ENCODE data around the gene IFI27. TPM values are rescaled to one million over a fixed set of nuclear protein-coding genes. Genes with fewer than 3 reads are reported as not detected.

IFI27 gene
- total RNA-seq, 1 donor, result 80.7 TPM

- H2AFZ ChIP-seq (ENCODE audit: low read length), result no peak overlapping the region
Measured at GRCh38 chr14:94139006-94139405, 28.5 kb downstream of the IFI27 start.

DNA sequence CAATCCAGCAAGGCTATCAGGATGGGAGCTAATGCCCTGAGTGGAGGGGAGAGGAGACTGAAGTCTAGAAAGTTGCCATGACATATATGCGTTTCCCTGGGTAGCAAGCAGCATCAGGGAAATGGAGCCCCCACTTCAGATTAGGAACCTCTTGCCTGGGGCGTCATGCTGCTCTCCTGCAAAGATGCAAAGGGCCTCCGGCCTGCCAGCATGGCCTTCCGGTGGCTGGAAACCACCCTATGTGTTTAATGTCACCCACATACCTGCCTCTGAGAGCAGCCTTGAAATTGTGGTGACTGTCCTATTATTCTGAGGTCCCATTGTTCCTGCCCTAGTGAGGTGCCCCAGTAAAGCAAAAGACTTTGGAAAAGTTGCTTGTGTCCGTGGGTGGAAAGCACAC is 28.9 kb downstream of the IFI27 start:
- TF ChIP-seq, protein P1, sequence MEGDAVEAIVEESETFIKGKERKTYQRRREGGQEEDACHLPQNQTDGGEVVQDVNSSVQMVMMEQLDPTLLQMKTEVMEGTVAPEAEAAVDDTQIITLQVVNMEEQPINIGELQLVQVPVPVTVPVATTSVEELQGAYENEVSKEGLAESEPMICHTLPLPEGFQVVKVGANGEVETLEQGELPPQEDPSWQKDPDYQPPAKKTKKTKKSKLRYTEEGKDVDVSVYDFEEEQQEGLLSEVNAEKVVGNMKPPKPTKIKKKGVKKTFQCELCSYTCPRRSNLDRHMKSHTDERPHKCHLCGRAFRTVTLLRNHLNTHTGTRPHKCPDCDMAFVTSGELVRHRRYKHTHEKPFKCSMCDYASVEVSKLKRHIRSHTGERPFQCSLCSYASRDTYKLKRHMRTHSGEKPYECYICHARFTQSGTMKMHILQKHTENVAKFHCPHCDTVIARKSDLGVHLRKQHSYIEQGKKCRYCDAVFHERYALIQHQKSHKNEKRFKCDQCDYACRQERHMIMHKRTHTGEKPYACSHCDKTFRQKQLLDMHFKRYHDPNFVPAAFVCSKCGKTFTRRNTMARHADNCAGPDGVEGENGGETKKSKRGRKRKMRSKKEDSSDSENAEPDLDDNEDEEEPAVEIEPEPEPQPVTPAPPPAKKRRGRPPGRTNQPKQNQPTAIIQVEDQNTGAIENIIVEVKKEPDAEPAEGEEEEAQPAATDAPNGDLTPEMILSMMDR (IDR thresholded peaks at IDR 0.05; ENCODE audit: extremely low read depth, low read depth, low read length), result no peak
- Histone ChIP-seq H2AFZ (ENCODE audit: low read length) (no peak overlapping the region), H3K4me3 (ENCODE audit: insufficient read depth, low read length) (no peak overlapping the region), H3K27ac (ENCODE audit: low read depth, low read length) (no peak overlapping the region), H3K36me3 (ENCODE audit: insufficient read depth, low read length) (no peaks in the 10 kb centered on the region), H4K20me1 (ENCODE audit: insufficient read depth, low read length) (no peaks in the 10 kb centered on the region), H3K79me2 (ENCODE audit: insufficient read depth, low read length) (no peaks in the 10 kb centered on the region), H3K4me2 (ENCODE audit: insufficient read depth, low read length) (no peak overlapping the region), H3K4me1 (ENCODE audit: insufficient read depth, low read length) (peaks cover 2% of the 10 kb centered on the region), H3K9me3 (ENCODE audit: low read depth, low read length) (no peaks in the 10 kb centered on the region), H3K27me3 (ENCODE audit: insufficient read depth, low read length) (no peaks in the 10 kb centered on the region)
- no peak for DNase-seq (ENCODE audit: insufficient read length, low spot score, missing footprints)

More at GRCh38 chr14:94139006-94139405, 28.5 kb downstream of the IFI27 start:
- TF ChIP-seq, protein P1 (IDR thresholded peaks at IDR 0.05; ENCODE audit: extremely low read depth, low read depth, low read length), result no peak
- Histone ChIP-seq H3K79me2 (ENCODE audit: insufficient read depth, low read length) (no peaks in the 10 kb centered on the region), H3K9me3 (ENCODE audit: low read depth, low read length) (no peaks in the 10 kb centered on the region), H3K4me3 (ENCODE audit: insufficient read depth, low read length) (no peak overlapping the region), H3K36me3 (ENCODE audit: insufficient read depth, low read length) (no peaks in the 10 kb centered on the region), H3K27me3 (ENCODE audit: insufficient read depth, low read length) (peaks cover 3% of the 10 kb centered on the region), H3K27ac (ENCODE audit: low read depth, low read length) (no peak overlapping the region), H3K4me2 (ENCODE audit: insufficient read depth, low read length) (no peak overlapping the region), H3K4me1 (ENCODE audit: insufficient read depth, low read length) (peaks cover 2% of the 10 kb centered on the region), H4K20me1 (ENCODE audit: insufficient read depth, low read length) (no peaks in the 10 kb centered on the region)
- peak; percentile 50 for DNase-seq (ENCODE audit: insufficient read length, low spot score, missing footprints)

DNA sequence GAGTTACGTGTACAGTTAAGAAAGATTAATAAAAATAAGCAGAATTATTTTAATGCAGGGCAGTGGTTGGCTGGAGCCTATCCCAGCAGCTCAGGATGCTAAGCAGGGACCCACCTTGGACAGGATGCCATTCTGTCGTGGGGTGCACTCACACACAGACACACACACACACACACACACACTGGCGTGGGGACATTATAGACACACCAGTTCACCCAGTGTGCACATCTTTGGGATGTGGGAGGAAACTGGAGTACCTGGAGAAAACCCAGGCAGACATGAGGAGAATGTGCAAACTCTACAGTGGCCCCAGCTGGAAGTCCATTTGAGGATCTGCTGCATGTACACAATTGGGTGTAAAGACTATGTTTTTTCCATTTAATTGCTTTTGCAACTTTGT is 31.7 kb downstream of the IFI27 start:
- Histone ChIP-seq H3K9me3 (ENCODE audit: low read depth, low read length) (no peaks in the 10 kb centered on the region), H3K27me3 (ENCODE audit: insufficient read depth, low read length) (no peaks in the 10 kb centered on the region), H3K36me3 (ENCODE audit: insufficient read depth, low read length) (no peaks in the 10 kb centered on the region), H3K4me2 (ENCODE audit: insufficient read depth, low read length) (no peak overlapping the region), H3K27ac (ENCODE audit: low read depth, low read length) (no peak overlapping the region), H2AFZ (ENCODE audit: low read length) (no peak overlapping the region), H3K4me3 (ENCODE audit: insufficient read depth, low read length) (no peak overlapping the region), H3K4me1 (ENCODE audit: insufficient read depth, low read length) (no peaks in the 10 kb centered on the region), H3K79me2 (ENCODE audit: insufficient read depth, low read length) (no peaks in the 10 kb centered on the region), H4K20me1 (ENCODE audit: insufficient read depth, low read length) (no peaks in the 10 kb centered on the region)
- TF ChIP-seq, protein P1 (IDR thresholded peaks at IDR 0.05; ENCODE audit: extremely low read depth, low read depth, low read length), result no peak
- no peak for DNase-seq (ENCODE audit: insufficient read length, low spot score, missing footprints)

GRCh38 chr14:94142836-94143235 is 32.3 kb downstream of the IFI27 start:
- no peak overlapping the region for H3K4me2 ChIP-seq (ENCODE audit: insufficient read depth, low read length)
- no peaks in the 10 kb centered on the region for H3K36me3 ChIP-seq (ENCODE audit: insufficient read depth, low read length)
- DNase-seq (ENCODE audit: insufficient read length, low spot score, missing footprints), result no peak
- no peak overlapping the region for H3K27ac ChIP-seq (ENCODE audit: low read depth, low read length)
- no peak overlapping the region for H2AFZ ChIP-seq (ENCODE audit: low read length)
- no peaks in the 10 kb centered on the region for H4K20me1 ChIP-seq (ENCODE audit: insufficient read depth, low read length)
- no peak overlapping the region for H3K4me3 ChIP-seq (ENCODE audit: insufficient read depth, low read length)
- H3K27me3 ChIP-seq (ENCODE audit: insufficient read depth, low read length), result no peaks in the 10 kb centered on the region
- H3K9me3 ChIP-seq (ENCODE audit: low read depth, low read length), result no peaks in the 10 kb centered on the region
- H3K4me1 ChIP-seq (ENCODE audit: insufficient read depth, low read length), result no peaks in the 10 kb centered on the region
- TF ChIP-seq, protein P1 (IDR thresholded peaks at IDR 0.05; ENCODE audit: extremely low read depth, low read depth, low read length), result no peak
- no peaks in the 10 kb centered on the region for H3K79me2 ChIP-seq (ENCODE audit: insufficient read depth, low read length)
